MCF 10A (cell line): Measurements from ENCODE around the gene CGNL1. TPM values are rescaled to one million over a fixed set of nuclear protein-coding genes. Genes with fewer than 3 reads are reported as not detected.

Experiments
- BruUV-seq: library from RNA; stranded (reverse); fragments of 400-500 nt; replicated peaks from 2 replicates; lab custom pipeline; 2021; lab: Mats Ljungman, UMichigan
- CTCF ChIA-PET: fragments of 300-600 bp; sonication (Branson Sonifier 250); formaldehyde crosslinking; extraction: SDS; loops from one replicate; lab custom pipeline; 2021; ENCODE audit warnings: antibody characterized with exemption, inconsistent platforms; lab: Yijun Ruan, JAX
- POLR2A ChIA-PET: fragments of 300-600, 350-650 bp; sonication (Branson Sonifier 250); formaldehyde crosslinking; extraction: SDS; loops from one replicate; lab custom pipeline; 2020; ENCODE audit warnings: antibody characterized with exemption, inconsistent platforms; lab: Yijun Ruan, JAX
- DNase-seq: peaks from one replicate; pipeline ENCODE4 v3.0.0-alpha.2; 2018; ENCODE audit not compliant: unreplicated experiment
- H3K27ac Mint-ChIP-seq: one replicate; pipeline ENCODE4 v1.8.0; 2022; ENCODE audit warnings: mild to moderate bottlenecking, low read depth, mixed read lengths; ENCODE audit not compliant: unreplicated experiment
- H3K27me3 Mint-ChIP-seq: one replicate; pipeline ENCODE4 v1.8.0; 2022; ENCODE audit warnings: mixed read lengths; ENCODE audit not compliant: insufficient read depth, unreplicated experiment
- H3K36me3 Mint-ChIP-seq: one replicate; pipeline ENCODE4 v1.8.0; 2022; ENCODE audit warnings: mild to moderate bottlenecking, moderate library complexity, mixed read lengths; ENCODE audit not compliant: insufficient read depth, unreplicated experiment
- H3K4me1 Mint-ChIP-seq: one replicate; pipeline ENCODE4 v1.8.0; 2022; ENCODE audit warnings: mixed read lengths; ENCODE audit not compliant: insufficient read depth, unreplicated experiment
- H3K4me3 Mint-ChIP-seq: one replicate; pipeline ENCODE4 v1.8.0; 2022; ENCODE audit warnings: mild to moderate bottlenecking, moderate library complexity, mixed read lengths; ENCODE audit not compliant: unreplicated experiment
- H3K9me3 Mint-ChIP-seq: one replicate; pipeline ENCODE4 v1.8.0; 2022; ENCODE audit warnings: mixed read lengths; ENCODE audit not compliant: unreplicated experiment
- intact Hi-C: fragments of 100-400 bp; cut with micrococcal nuclease; formaldehyde crosslinking; loops from 2 replicates; pipeline ENCODE4 v1.14.1; 2022
- total RNA-seq: library from RNA; stranded (reverse); gene quantifications from 2 replicates; pipeline ENCODE4 v1.2.3, GENCODE V29; 2022
- TF ChIP-seq, protein P1 (sequence below): fragments of 200-600 bp; IDR thresholded peaks from one replicate; pipeline ENCODE4 v1.8.0; 2022; ENCODE audit warnings: antibody characterized with exemption, mild to moderate bottlenecking; ENCODE audit not compliant: unreplicated experiment

Gene CGNL1
- total RNA-seq, 1 experiment from 2014 or later: 0.05 TPM

GRCh38 chr15:57337868-57338411 is 38.4 kb upstream of the CGNL1 start:
- Mint-ChIP-seq H3K27ac (no peak overlapping the region), H3K27me3 (no peaks in the 10 kb centered on the region), H3K36me3 (no peaks in the 10 kb centered on the region), H3K4me1 (peaks cover 7% of the 10 kb centered on the region), H3K9me3 (no peaks in the 10 kb centered on the region), H3K4me3 (no peak overlapping the region)
- POLR2A ChIA-PET: no interaction called here
- TF ChIP-seq, protein P1, sequence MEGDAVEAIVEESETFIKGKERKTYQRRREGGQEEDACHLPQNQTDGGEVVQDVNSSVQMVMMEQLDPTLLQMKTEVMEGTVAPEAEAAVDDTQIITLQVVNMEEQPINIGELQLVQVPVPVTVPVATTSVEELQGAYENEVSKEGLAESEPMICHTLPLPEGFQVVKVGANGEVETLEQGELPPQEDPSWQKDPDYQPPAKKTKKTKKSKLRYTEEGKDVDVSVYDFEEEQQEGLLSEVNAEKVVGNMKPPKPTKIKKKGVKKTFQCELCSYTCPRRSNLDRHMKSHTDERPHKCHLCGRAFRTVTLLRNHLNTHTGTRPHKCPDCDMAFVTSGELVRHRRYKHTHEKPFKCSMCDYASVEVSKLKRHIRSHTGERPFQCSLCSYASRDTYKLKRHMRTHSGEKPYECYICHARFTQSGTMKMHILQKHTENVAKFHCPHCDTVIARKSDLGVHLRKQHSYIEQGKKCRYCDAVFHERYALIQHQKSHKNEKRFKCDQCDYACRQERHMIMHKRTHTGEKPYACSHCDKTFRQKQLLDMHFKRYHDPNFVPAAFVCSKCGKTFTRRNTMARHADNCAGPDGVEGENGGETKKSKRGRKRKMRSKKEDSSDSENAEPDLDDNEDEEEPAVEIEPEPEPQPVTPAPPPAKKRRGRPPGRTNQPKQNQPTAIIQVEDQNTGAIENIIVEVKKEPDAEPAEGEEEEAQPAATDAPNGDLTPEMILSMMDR: no peak
- intact Hi-C loops: loop anchor here (10.0 kb wide), 1 partner anchor 843 kb away; no protein-coding TSS in a partner anchor
- no TSS peak for BruUV-seq
- no peak for DNase-seq
- CTCF ChIA-PET: interaction anchor here (0.6 to 11.7 kb wide), 6 partner anchors 9 to 847 kb away, joined by 3 to 400 read pairs (median 26); no protein-coding TSS in a partner anchor

- POLR2A ChIA-PET: interaction anchor here (0.7 to 4.4 kb wide), 2 partner anchors 189 to 389 kb away, joined by 3 to 38 read pairs; no protein-coding TSS in a partner anchor
- no peak overlapping the region for H3K27ac Mint-ChIP-seq
- H3K27me3 Mint-ChIP-seq: no peaks in the 10 kb centered on the region
These were observed 37.0 kb upstream of the CGNL1 start for GRCh38 chr15:57339321-57339720.

DNA sequence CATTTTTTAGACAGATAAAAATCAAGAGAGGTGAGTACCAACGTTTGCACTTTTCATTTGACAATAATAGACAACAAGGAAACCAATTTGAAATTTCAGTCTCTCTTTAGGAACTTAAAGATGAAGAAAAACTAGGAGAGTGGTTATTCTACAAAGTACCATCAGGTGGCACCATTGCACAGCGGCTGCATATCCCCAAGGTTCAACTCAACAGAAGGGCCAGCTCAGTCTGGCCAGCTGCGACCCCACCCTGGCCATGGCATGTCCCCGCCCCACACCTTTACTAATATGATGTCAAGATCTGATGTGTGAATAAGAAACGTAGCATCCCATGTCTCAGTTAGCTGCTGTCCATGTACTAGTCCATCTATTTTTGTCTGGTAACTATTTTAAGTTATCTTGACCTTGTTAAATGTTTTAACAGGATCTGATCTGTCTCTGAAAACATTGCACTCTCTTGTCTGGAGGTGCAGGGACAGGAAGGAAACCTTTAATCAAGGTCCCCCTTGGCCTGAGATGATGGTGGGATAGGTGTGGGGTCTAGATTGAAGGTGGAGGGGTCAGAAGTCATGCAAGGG is 35.5 kb upstream of the CGNL1 start:
- Mint-ChIP-seq H3K4me3 (no peak overlapping the region), H3K27me3 (no peaks in the 10 kb centered on the region), H3K36me3 (no peaks in the 10 kb centered on the region), H3K27ac (no peak overlapping the region), H3K9me3 (no peaks in the 10 kb centered on the region), H3K4me1 (no peaks in the 10 kb centered on the region)
- ChIA-PET POLR2A (interaction anchor here (1.3 to 4.4 kb wide), 2 partner anchors 187 to 197 kb away, joined by 3 to 38 read pairs; no protein-coding TSS in a partner anchor), CTCF (interaction anchor here (0.6 to 11.7 kb wide), 47 partner anchors 8 to 680 kb away, joined by 3 to 400 read pairs (median 3); partner anchors contain the start of gene CGNL1)
- DNase-seq: peak; percentile 56
- TF ChIP-seq, protein P1: peak; percentile 94
- no TSS peak for BruUV-seq
- intact Hi-C loops: loop anchor here (1.0 to 2.0 kb wide), 3 partner anchors 122 to 202 kb away; no protein-coding TSS in a partner anchor

More at GRCh38 chr15:57339321-57339720, 37.0 kb upstream of the CGNL1 start:
- no peaks in the 10 kb centered on the region for H3K9me3 Mint-ChIP-seq
- intact Hi-C loops: loop anchor here (10.0 kb wide), 1 partner anchor 845 kb away; no protein-coding TSS in a partner anchor
- no TSS peak for BruUV-seq
- TF ChIP-seq, protein P1: no peak
- CTCF ChIA-PET: interaction anchor here (0.6 to 11.7 kb wide), 22 partner anchors 10 to 816 kb away, joined by 3 to 400 read pairs (median 4); partner anchors contain the start of gene CGNL1
- H3K4me1 Mint-ChIP-seq: peaks cover 3% of the 10 kb centered on the region
- no peak for DNase-seq
- H3K36me3 Mint-ChIP-seq: no peaks in the 10 kb centered on the region
- H3K4me3 Mint-ChIP-seq: no peak overlapping the region

GRCh38 chr15:57343048-57343447 is 33.3 kb upstream of the CGNL1 start:
- H3K27ac Mint-ChIP-seq: no peak overlapping the region
- no peak overlapping the region for H3K4me3 Mint-ChIP-seq
- no peaks in the 10 kb centered on the region for H3K9me3 Mint-ChIP-seq
- no peaks in the 10 kb centered on the region for H3K4me1 Mint-ChIP-seq
- POLR2A ChIA-PET: interaction anchor here (4.4 kb wide), 1 partner anchor 185 kb away, joined by 38 read pairs; no protein-coding TSS in a partner anchor
- H3K27me3 Mint-ChIP-seq: no peaks in the 10 kb centered on the region
- CTCF ChIA-PET: interaction anchor here (0.6 to 11.7 kb wide), 8 partner anchors 12 to 201 kb away, joined by 3 to 400 read pairs (median 16); no protein-coding TSS in a partner anchor
- TF ChIP-seq, protein P1: no peak
- intact Hi-C loops: no loop called here
- no peaks in the 10 kb centered on the region for H3K36me3 Mint-ChIP-seq
- no TSS peak for BruUV-seq
- no peak for DNase-seq
